Measurements from ENCODE around the gene DPH7.

GRCh38 chr9:137554349-137554748 lies 24.4 kb downstream of the DPH7 start:
- TF ChIP-seq POLR2A (IDR thresholded peaks at IDR 0.05) = no peak
- no peak for TF ChIP-seq CTCF (IDR thresholded peaks at IDR 0.05 in 8 of 11, conservative IDR thresholded peaks at IDR 0.05 in 3 of 11)
- TF ChIP-seq POLR2AphosphoS5 (IDR thresholded peaks at IDR 0.05) = no peak

All from spleen (tissue), 7 donors.